Smooth muscle cell (in vitro differentiated cells): ENCODE results near the gene ATP5MK. TPM values are rescaled to one million over a fixed set of nuclear protein-coding genes. Genes with fewer than 3 reads are reported as not detected.

ENCODE experiments used
- DNase-seq: peaks from one replicate; lab custom pipeline; 2025; ENCODE audit not compliant: unreplicated experiment; lab: John Stamatoyannopoulos, UW
- H2AFZ ChIP-seq: fragments of 200-600 bp; sonication (generic); 2 replicates; pipeline ENCODE4 v1.6.0; 2016; ENCODE audit warnings: antibody characterized with exemption, low read depth, mild to moderate bottlenecking
- H3F3A ChIP-seq: fragments of 200-600 bp; sonication (generic); 2 replicates; pipeline ENCODE4 v1.6.0; 2017; ENCODE audit warnings: antibody characterized with exemption, low read depth
- H3K27ac ChIP-seq: fragments of 200-600 bp; sonication (generic); 2 replicates; pipeline ENCODE4 v1.5.1; 2016; ENCODE audit warnings: low read depth, mild to moderate bottlenecking
- H3K27me3 ChIP-seq: fragments of 200-600 bp; sonication (generic); 2 replicates; pipeline ENCODE4 v1.6.1; 2016; ENCODE audit warnings: low read depth, mild to moderate bottlenecking
- H3K36me3 ChIP-seq: fragments of 200-600 bp; sonication (generic); 2 replicates; pipeline ENCODE4 v1.5.1; 2016; ENCODE audit warnings: low read depth
- H3K4me1 ChIP-seq: fragments of 200-600 bp; sonication (generic); 2 replicates; pipeline ENCODE4 v1.5.1; 2016; ENCODE audit warnings: low read depth
- H3K4me2 ChIP-seq: fragments of 200-600 bp; sonication (generic); 2 replicates; pipeline ENCODE4 v1.6.0; 2016; ENCODE audit warnings: mild to moderate bottlenecking
- H3K4me3 ChIP-seq: fragments of 200-600 bp; sonication (generic); 2 replicates; pipeline ENCODE4 v1.5.1; 2016; ENCODE audit warnings: mild to moderate bottlenecking
- H3K79me2 ChIP-seq: fragments of 200-600 bp; sonication (generic); 2 replicates; pipeline ENCODE4 v1.6.0; 2016; ENCODE audit warnings: low read depth, mild to moderate bottlenecking
- H3K9ac ChIP-seq: fragments of 200-600 bp; sonication (generic); 2 replicates; pipeline ENCODE4 v1.6.0; 2016; ENCODE audit warnings: low read depth
- H3K9me3 ChIP-seq: fragments of 200-600 bp; sonication (generic); replicated peaks from 2 replicates; pipeline ENCODE4 v1.5.1; 2016; ENCODE audit warnings: low read depth
- H4K20me1 ChIP-seq: fragments of 200-600 bp; sonication (generic); 2 replicates; pipeline ENCODE4 v1.6.0; 2016; ENCODE audit warnings: low read depth
- WGBS: methylation state at CpG from one replicate; pipeline ENCODE4 v1.1.7; 2016; ENCODE audit warnings: low lambda C conversion rate; 5-methylcytosine and 5-hydroxymethylcytosine counted together
- polyA plus RNA-seq: library from polyadenylated mRNA; unstranded; fragments of >200 nt; fragmentation: Nextera tagmentation; extraction: Ambion mirVana; gene quantifications from 2 replicates; pipeline ENCODE4 v1.2.1, GENCODE V29; 2016
- total RNA-seq: library from RNA; depleted of rRNA; stranded (reverse); fragments of >200 nt; gene quantifications from 2 replicates; pipeline ENCODE4 v1.2.3, GENCODE V29; 2014
- TF ChIP-seq, protein P1 (sequence below): fragments of 200-600 bp; sonication (generic); IDR thresholded peaks from 2 replicates; pipeline ENCODE4 v1.5.1; 2017; ENCODE audit warnings: borderline replicate concordance, mild to moderate bottlenecking, antibody characterized with exemption; ENCODE audit not compliant: insufficient read depth, poor library complexity, severe bottlenecking

The ATP5MK gene
- total and polyA plus RNA-seq, 2 experiments from 2014 or later, result 527 to 1,249 TPM

- no peak for DNase-seq
- peaks cover 29% of the 10 kb centered on the region for H3K36me3 ChIP-seq
- 94% methylated on average over 8 of the region's 8 CpGs for WGBS
- no peaks in the 10 kb centered on the region for H3K79me2 ChIP-seq
- H3K4me1 ChIP-seq, result no peaks in the 10 kb centered on the region
- H3K4me3 ChIP-seq, result no peak overlapping the region
- no peaks in the 10 kb centered on the region for H3K9me3 ChIP-seq
- no peak overlapping the region for H3K27ac ChIP-seq
- H3K27me3 ChIP-seq, result no peaks in the 10 kb centered on the region
- H3K4me2 ChIP-seq, result no peak overlapping the region
- H2AFZ ChIP-seq, result no peak overlapping the region
- TF ChIP-seq, protein P1, sequence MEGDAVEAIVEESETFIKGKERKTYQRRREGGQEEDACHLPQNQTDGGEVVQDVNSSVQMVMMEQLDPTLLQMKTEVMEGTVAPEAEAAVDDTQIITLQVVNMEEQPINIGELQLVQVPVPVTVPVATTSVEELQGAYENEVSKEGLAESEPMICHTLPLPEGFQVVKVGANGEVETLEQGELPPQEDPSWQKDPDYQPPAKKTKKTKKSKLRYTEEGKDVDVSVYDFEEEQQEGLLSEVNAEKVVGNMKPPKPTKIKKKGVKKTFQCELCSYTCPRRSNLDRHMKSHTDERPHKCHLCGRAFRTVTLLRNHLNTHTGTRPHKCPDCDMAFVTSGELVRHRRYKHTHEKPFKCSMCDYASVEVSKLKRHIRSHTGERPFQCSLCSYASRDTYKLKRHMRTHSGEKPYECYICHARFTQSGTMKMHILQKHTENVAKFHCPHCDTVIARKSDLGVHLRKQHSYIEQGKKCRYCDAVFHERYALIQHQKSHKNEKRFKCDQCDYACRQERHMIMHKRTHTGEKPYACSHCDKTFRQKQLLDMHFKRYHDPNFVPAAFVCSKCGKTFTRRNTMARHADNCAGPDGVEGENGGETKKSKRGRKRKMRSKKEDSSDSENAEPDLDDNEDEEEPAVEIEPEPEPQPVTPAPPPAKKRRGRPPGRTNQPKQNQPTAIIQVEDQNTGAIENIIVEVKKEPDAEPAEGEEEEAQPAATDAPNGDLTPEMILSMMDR, result peak; percentile 1
- no peak overlapping the region for H3K9ac ChIP-seq
- H4K20me1 ChIP-seq, result no peaks in the 10 kb centered on the region
- H3F3A ChIP-seq, result no peaks in the 10 kb centered on the region
Measured at GRCh38 chr10:103415581-103415980, 19.3 kb upstream of the ATP5MK start.

DNA sequence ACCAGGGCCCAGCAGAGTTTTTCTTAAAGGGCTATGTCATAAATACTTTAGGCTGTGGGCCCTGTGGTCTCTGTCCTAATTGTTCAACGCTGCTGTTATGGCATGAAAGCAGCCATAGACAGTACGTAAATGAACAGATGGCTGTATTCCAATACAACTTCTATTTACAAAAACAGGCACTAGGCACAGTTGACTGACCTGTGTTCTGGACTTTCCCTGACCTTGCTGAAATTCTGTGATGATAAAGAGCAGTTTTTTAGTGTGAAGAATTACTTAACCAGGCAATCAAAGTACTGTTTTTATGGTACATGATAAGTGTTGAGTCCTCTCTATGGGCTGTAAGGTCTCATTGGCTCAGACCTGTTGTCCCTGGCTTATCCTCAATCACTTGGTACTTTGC is 17.3 kb upstream of the ATP5MK start:
- Histone ChIP-seq H3K36me3 (peaks cover 37% of the 10 kb centered on the region), H3F3A (no peaks in the 10 kb centered on the region), H3K27ac (no peak overlapping the region), H4K20me1 (no peaks in the 10 kb centered on the region), H3K4me1 (no peaks in the 10 kb centered on the region), H3K4me2 (no peak overlapping the region), H2AFZ (no peak overlapping the region), H3K9me3 (no peaks in the 10 kb centered on the region), H3K4me3 (no peak overlapping the region), H3K9ac (no peak overlapping the region), H3K79me2 (no peaks in the 10 kb centered on the region), H3K27me3 (no peaks in the 10 kb centered on the region)
- WGBS, result 100% methylated on average over 2 of the region's 2 CpGs
- TF ChIP-seq, protein P1, result no peak
- DNase-seq, result no peak

- Histone ChIP-seq H3K9me3 (no peaks in the 10 kb centered on the region), H3K4me3 (peak overlapping the region; percentile 82), H3K27ac (peak overlapping the region; percentile 82), H3K79me2 (peaks cover 73% of the 10 kb centered on the region), H3K9ac (peak overlapping the region; percentile 79), H4K20me1 (peaks cover 9% of the 10 kb centered on the region), H3F3A (no peaks in the 10 kb centered on the region), H3K4me1 (peaks cover 14% of the 10 kb centered on the region), H3K36me3 (peaks cover 8% of the 10 kb centered on the region), H3K27me3 (no peaks in the 10 kb centered on the region), H3K4me2 (peak overlapping the region; percentile 90), H2AFZ (peak overlapping the region; percentile 78)
- WGBS, result 66% methylated on average over 19 of the region's 19 CpGs
- no peak for DNase-seq
- TF ChIP-seq, protein P1, result no peak
Measured at GRCh38 chr10:103397191-103397825, 1.0 kb upstream of the ATP5MK start.

- peaks cover 13% of the 10 kb centered on the region for H3K36me3 ChIP-seq
- peak overlapping the region; percentile 82 for H3K27ac ChIP-seq
- no peaks in the 10 kb centered on the region for H3K9me3 ChIP-seq
- H2AFZ ChIP-seq, result peak overlapping the region; percentile 78
- no peak for DNase-seq
- H3K4me2 ChIP-seq, result peak overlapping the region; percentile 90
- peaks cover 79% of the 10 kb centered on the region for H3K79me2 ChIP-seq
- whole genome bisulfite sequencing, result under 1% methylated on average over 8 of the region's 8 CpGs
- H3K4me1 ChIP-seq, result peaks cover 14% of the 10 kb centered on the region
- H3K9ac ChIP-seq, result peak overlapping the region; percentile 79
- H3F3A ChIP-seq, result no peaks in the 10 kb centered on the region
- H3K4me3 ChIP-seq, result peak overlapping the region; percentile 82
- TF ChIP-seq, protein P1, result no peak
- no peaks in the 10 kb centered on the region for H3K27me3 ChIP-seq
- peaks cover 11% of the 10 kb centered on the region for H4K20me1 ChIP-seq
Measured at GRCh38 chr10:103396789-103397087, 463 bp upstream of the ATP5MK start.
